Fibroblast of mammary gland (primary cell): Measurements from ENCODE around the gene RPH3AL.
"Not testable (repeated sequence)": the region's sequence is repeated elsewhere in the genome, so short reads cannot be mapped to it uniquely, and the experiment has no call there.

Experiments used
- DNase-seq: peaks from one replicate; pipeline ENCODE4 v3.0.0-alpha.2; 2010; ENCODE audit warnings: low read depth
- H3K4me3 ChIP-seq: 2 replicates; pipeline ENCODE4 v1.5.1; 2011; ENCODE audit warnings: low read depth, mild to moderate bottlenecking, low read length, moderate library complexity; ENCODE audit not compliant: control insufficient read depth
- TF ChIP-seq, protein P1 (sequence below): conservative IDR thresholded peaks from 2 replicates; pipeline ENCODE4 v1.5.1; 2011; ENCODE audit warnings: low read depth, low read length, inconsistent platforms; ENCODE audit not compliant: control insufficient read depth, insufficient read depth

RPH3AL gene

DNA sequence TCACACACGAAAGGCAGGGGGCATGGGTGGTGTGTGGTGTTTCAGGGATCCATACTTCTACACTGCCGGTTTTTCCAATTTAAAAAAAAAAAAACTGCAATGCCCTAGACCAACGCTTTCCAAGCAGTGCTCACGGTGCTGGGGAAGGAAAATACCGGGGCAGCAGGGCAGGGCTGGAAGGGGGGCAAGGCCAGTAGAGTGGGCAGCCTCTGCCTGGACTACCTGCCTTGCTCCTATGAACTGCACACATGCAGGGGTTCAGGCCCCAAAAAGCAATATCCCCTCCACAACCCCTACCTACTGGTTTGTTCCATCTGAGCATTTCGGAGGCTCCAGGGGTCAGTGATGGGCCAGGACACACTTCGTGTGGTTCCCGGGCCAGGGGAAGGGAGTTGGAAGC, 29.4 kb downstream of the RPH3AL start:
- no peak overlapping the region for H3K4me3 ChIP-seq
- TF ChIP-seq, protein P1, sequence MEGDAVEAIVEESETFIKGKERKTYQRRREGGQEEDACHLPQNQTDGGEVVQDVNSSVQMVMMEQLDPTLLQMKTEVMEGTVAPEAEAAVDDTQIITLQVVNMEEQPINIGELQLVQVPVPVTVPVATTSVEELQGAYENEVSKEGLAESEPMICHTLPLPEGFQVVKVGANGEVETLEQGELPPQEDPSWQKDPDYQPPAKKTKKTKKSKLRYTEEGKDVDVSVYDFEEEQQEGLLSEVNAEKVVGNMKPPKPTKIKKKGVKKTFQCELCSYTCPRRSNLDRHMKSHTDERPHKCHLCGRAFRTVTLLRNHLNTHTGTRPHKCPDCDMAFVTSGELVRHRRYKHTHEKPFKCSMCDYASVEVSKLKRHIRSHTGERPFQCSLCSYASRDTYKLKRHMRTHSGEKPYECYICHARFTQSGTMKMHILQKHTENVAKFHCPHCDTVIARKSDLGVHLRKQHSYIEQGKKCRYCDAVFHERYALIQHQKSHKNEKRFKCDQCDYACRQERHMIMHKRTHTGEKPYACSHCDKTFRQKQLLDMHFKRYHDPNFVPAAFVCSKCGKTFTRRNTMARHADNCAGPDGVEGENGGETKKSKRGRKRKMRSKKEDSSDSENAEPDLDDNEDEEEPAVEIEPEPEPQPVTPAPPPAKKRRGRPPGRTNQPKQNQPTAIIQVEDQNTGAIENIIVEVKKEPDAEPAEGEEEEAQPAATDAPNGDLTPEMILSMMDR, result no peak
- no peak for DNase-seq

DNA sequence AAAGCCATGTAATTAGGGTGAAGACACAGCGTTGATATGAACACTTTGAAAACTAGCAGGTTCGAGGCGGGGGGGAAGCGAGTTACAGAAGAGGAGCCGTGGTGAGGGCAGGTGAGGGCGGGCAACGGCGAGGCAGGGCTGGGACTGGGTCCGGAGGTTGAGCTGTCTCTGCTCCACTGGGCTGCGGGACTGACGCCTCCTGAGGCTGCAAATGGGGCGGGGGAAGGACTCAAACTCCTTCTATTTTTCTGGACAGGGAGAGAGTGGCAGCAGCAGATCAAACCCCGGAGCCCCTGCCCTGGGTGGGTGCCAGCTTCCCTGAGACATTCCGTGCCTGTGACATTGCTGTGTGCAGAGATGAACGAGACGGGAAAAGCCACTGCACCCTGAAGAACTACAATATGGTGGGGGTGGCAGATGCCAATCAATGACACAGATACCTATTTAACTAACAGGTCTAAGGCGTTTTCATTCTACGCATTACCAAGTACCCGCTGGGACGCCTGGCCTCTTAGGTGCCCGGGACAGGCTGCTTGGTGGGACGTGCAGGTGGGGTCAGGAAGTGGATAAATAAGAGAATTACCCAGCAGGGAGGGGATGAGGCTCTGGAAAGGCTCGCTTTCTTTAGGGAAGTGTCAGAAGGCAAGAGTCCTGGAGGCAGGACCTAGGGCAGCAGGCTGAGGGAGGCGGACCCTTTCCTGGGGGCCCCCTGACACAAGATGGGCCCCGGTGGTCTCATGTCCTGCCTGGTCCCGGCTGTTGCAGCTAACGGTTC, 30.4 kb downstream of the RPH3AL start:
- TF ChIP-seq, protein P1, result no peak
- H3K4me3 ChIP-seq, result no peak overlapping the region
- no peak for DNase-seq

DNA sequence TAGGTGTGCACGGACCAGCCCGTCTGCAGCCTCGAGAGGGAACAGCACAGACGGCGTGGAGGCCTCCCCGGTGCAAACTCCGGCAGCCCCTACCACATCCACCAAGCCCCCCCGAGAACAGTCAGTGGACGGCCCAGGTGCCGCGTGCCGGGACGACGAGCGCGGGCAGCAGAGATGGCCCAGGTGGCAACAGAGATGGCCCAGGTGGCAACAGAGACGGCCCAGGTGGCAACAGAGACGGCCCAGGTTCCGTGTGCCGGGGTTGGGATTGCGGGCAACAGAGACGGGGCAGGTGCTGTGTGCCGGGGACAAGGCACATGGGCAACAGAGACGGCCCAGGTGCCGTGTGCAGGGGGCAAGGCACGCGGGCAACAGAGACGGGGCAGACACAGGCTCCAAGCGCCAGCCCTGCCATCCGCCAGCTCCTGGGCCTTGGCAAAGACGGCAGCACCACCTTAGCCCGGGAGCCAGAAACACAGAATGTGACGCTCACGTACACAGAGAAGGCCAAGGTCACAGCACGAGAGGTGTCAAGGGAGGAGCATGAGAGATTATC, 31.1 kb downstream of the RPH3AL start:
- DNase-seq, result no peak
- TF ChIP-seq, protein P1, result no peak
- H3K4me3 ChIP-seq, result no peak overlapping the region

DNA sequence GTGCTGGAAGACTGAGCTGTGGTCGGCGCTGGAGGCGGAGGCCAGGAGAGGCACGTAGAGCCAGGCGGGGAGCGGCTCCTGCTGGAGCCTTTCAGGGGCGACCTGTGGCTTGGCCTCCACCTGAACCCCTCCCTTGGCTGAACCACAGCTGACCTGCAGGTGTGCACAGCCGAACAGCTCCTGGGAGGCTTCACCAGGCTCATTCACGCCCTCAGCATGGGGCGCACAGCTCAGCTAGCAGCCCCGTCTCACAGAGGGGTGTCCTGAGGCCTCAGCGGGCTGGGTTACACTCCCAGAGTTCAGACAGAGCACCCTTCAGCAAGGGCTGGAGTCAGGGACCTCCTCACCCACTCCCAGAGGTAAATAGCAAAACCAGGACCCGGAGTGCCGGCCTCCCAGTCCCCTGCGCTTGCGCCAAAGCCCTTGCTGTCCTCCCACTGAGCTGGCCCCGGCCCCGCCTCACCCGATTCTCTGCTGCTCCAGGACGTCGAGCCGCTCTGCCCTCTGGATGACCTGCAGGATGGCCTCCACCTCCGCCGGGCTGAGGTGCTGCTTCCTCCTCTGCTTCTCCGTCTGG, 31.7 kb downstream of the RPH3AL start:
- DNase-seq, result no peak
- H3K4me3 ChIP-seq, result no peak overlapping the region
- TF ChIP-seq, protein P1, result no peak

DNA sequence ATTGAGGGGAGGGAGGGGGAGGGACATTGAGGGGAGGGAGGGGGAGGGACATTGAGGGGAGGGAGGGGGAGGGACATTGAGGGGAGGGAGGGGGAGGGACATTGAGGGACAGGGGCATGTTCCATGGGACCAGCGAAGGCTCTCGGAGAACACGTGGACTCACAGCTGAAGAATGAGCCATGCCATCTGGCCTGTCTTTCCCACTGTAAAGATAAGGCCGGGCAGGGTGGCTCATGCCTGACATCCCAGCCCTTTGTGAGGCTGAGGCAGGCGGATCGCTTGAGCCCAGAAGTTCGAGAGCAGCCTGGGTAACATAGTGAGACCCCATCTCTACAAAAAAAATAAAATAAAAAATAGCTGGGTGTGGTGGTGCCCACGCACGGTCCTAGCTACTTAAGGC, 32.5 kb downstream of the RPH3AL start:
- DNase-seq, result no peak
- TF ChIP-seq, protein P1, result no peak
- no peak overlapping the region for H3K4me3 ChIP-seq

DNA sequence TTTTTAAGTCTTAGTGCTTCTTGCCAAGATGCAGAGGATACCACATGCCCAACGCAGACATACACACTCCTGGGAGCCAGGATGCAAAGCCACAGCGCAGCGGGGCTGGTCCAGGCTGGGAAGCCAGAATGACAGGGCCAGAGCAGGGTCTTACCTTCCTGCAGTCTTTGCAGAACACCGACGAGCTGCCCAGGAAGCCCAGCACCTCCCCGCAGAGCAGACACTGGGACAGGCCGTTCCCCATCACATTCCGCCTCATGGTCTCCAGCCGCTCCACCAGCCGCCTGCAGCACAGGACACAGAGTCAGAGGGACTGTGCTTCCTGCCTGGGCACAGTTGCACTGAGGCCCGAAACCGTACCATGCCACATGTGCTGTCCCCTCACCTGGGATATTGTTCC, 33.3 kb downstream of the RPH3AL start:
- TF ChIP-seq, protein P1, result no peak
- no peak overlapping the region for H3K4me3 ChIP-seq
- DNase-seq, result no peak

DNA sequence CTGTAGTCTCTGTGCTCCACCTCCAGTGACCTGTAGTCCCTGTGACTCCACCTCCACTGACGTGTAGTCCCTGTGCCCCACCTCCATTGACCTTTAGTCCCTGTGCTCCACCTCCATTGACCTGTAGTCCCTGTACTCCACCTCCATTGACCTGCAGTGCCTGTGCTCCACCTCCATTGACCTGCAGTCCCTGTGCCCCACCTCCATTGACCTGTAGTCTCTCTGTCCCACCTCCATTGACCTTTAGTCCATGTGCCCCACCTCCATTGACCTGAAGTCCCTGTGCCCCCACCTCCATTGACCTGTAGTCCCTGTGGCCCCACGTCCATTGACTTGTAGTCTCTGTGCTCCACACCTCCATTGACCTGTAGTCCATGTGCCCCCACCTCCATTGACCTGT, 35.5 kb downstream of the RPH3AL start:
- not testable (repeated sequence) for H3K4me3 ChIP-seq, DNase-seq

DNA sequence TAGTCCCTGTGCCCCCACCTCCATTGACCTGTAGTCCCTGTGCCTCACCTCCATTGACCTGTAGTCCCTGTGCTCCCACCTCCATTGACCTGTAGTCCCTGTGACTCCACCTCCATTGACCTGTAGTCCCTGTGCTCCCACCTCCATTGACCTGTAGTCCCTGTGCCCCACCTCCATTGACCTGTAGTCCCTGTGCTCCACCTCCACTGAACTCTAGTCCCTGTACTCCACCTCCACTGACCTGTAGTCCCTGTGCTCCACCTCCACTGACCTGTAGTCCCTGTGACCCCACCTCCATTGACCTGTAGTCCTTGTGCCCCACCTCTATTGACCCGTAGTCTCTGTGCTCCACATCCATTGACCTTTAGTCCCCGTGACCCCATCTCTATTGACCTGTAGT, 37.2 kb downstream of the RPH3AL start:
- DNase-seq, H3K4me3 ChIP-seq: not testable (repeated sequence)

DNA sequence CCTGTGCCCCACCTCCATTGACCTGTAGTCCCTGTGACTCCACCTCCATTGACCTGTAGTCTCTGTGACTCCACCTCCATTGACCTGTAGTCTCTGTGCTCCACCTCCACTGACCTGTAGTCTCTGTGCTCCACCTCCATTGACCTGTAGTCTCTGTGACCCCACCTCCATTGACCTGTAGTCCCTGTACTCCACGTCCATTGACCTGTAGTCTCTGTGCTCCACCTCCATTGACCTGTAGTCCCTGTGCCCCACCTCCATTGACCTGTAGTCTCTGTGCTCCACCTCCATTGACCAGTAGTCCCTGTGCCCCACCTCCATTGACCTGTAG, 38.0 kb downstream of the RPH3AL start:
- H3K4me3 ChIP-seq, DNase-seq: not testable (repeated sequence)
